ENCODE measurements around the gene MAGEB1.

Gene MAGEB1

DNA sequence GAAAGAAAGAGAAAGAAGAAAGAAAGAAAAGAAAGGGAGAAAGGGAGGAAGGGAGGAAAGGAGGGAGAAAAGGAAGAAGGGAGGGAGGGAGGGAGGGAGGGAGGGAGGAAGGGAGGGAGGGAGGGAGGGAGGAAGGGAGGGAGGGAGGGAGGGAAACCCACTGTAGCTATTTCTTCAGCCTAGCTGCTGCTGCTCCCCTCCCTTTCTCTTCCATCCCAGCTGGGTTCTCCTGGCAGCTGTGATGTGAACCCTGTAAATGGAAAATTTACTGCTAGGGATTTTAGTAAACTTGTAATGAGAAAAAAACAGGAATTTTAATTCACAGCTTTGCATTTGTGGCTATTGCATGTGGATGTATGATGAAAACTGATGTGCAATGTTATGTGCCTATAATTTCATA lies 54.3 kb downstream of the MAGEB1 start:
- DNase-seq: no peak
